Activated CD4-positive, alpha-beta T cell treated with anti-CD3 and anti-CD28 coated beads for 1 hour (primary cell): ENCODE measurements around the gene ANKS1A.
A peak's percentile ranks its signal among the peaks of the same experiment; 100 is the strongest.
"Not testable (repeated sequence)": the region's sequence is repeated elsewhere in the genome, so short reads cannot be mapped to it uniquely, and the experiment has no call there.

Experiments
- DNase-seq: peaks from one replicate; pipeline ENCODE4 v3.0.0-alpha.2; 2020

Gene ANKS1A, protein sequence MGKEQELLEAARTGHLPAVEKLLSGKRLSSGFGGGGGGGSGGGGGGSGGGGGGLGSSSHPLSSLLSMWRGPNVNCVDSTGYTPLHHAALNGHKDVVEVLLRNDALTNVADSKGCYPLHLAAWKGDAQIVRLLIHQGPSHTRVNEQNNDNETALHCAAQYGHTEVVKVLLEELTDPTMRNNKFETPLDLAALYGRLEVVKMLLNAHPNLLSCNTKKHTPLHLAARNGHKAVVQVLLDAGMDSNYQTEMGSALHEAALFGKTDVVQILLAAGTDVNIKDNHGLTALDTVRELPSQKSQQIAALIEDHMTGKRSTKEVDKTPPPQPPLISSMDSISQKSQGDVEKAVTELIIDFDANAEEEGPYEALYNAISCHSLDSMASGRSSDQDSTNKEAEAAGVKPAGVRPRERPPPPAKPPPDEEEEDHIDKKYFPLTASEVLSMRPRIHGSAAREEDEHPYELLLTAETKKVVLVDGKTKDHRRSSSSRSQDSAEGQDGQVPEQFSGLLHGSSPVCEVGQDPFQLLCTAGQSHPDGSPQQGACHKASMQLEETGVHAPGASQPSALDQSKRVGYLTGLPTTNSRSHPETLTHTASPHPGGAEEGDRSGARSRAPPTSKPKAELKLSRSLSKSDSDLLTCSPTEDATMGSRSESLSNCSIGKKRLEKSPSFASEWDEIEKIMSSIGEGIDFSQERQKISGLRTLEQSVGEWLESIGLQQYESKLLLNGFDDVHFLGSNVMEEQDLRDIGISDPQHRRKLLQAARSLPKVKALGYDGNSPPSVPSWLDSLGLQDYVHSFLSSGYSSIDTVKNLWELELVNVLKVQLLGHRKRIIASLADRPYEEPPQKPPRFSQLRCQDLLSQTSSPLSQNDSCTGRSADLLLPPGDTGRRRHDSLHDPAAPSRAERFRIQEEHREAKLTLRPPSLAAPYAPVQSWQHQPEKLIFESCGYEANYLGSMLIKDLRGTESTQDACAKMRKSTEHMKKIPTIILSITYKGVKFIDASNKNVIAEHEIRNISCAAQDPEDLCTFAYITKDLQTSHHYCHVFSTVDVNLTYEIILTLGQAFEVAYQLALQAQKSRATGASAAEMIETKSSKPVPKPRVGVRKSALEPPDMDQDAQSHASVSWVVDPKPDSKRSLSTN

GRCh38 chr6:34888874-34889555, at the start of gene ANKS1A:
TSS of gene ANKS1A (plus strand) at chr6:34889255. CDS start at chr6:34889403, 148 bp downstream.
- peak; percentile 89 for DNase-seq

DNA sequence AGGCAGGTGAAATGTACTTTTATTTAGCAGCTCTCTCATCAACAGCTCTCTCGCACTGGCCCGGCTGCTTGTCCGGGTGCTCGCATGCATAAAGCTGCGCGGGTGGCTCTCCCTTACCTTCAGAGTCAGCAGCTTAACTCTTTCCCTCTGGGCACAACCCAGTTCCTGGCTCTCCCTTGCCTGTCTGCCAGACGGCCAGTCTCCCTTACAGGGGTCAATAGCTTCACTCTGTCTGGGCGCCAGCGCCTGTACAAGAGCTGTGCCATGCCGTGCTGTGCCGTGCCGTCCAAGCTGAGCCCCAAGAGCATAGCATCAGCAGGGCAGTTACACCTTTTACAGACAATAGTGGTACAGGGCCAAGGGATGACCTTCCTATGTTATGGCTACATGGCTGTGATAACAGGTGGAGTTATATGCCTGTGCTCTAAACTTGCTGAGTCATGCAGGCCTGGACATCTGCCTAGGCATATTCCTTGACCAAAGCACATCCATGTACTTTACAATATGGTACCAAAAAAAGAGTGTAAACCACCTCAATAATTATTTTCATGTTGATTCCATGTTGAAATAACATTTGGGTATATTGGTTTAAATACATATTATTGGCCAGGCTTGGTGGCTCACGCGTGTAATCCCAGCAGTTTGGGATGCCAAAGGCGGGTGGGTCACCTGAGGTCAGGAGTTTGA, 49.2 kb upstream of the ANKS1A start:
- DNase-seq, result no peak

- DNase-seq, result not testable (repeated sequence)
Measured at GRCh38 chr6:34849066-34849465, 40.0 kb upstream of the ANKS1A start.

GRCh38 chr6:34851361-34851760, 37.7 kb upstream of the ANKS1A start:
- DNase-seq, result no peak

GRCh38 chr6:34852406-34853085, 36.5 kb upstream of the ANKS1A start:
- DNase-seq, result no peak

GRCh38 chr6:34855463-34855862, 33.6 kb upstream of the ANKS1A start:
- no peak for DNase-seq

DNA sequence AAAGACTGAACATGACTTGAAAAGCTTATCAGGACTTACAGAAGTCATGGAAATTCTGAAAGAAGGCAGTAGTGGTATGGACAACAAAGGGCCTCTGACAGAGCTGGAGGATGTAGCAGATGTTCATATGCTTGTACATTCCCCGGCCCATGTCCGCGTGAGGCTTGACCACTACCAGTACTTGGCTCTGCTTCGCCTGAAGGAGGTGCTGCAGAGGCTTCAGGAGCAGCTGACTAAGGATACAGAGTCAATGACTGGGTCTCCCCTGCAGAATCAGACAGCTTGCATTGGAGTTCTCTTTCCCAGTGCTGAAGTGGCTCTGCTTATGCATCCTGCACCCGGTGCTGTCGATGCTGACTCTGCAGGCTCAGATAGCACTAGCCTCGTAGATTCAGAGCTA, 30.4 kb upstream of the ANKS1A start:
- no peak for DNase-seq

GRCh38 chr6:34859951-34860350, 29.1 kb upstream of the ANKS1A start:
- DNase-seq, result no peak

GRCh38 chr6:34860776-34861175, 28.3 kb upstream of the ANKS1A start:
- no peak for DNase-seq

DNA sequence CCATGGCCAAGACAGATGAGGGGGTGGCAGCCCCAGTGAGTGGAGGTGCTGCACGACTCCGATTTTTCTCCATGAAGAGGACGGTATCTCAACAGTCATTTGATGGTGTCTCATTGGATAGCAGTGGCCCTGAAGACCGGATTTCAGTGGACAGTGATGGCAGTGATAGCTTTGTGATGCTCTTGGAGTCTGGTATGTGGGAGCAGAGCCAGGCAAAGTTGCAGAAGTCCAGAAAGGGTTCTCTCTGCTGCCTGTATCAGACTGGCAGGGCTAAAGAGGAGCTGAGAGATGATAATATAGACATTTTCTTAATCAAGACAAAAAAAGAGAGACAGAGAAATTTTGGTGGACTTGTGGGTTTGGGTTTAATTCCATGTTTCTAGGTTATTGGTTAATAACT, 25.0 kb upstream of the ANKS1A start:
- no peak for DNase-seq

DNA sequence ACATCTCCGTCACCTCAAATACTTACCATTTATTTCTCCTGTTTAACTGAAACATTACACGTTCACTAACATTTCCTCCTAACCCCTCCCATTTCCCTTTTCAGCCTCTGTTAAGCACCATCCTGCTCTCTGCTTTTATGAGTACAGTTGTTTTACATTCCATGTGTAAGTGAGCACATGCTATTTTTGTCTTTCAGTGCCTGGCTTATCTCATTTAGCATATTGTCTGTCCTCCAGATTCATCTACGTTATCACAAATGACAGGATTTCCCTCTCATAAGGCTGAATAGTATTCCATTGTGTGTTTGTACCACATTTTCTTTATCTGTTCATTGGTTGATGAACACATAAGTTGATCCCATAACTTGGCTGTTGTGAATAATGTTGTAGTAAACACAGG, 23.9 kb upstream of the ANKS1A start:
- DNase-seq, result no peak

GRCh38 chr6:34866509-34866908, 22.5 kb upstream of the ANKS1A start:
- no peak for DNase-seq

DNA sequence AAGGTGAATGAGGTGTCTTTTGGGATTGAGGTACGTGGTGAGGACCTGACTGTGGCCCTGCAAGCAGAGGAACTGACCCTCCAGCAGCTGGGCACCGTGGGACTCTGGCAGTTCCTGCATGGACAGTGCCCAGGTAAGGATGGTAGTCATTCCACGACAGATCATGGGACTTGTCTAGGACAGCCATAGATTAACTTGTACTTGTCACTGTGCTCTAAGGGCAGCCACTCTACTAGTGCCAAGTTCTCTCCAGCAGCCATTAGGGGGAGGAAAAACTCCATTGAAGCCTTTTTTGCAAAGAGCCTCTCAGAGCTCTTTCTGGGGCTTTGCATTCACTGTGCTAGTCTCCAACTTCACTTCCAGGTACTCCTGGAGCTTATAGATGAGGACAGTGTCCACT, 21.6 kb upstream of the ANKS1A start:
- DNase-seq, result no peak

GRCh38 chr6:34871853-34872252, 17.2 kb upstream of the ANKS1A start:
- no peak for DNase-seq

DNA sequence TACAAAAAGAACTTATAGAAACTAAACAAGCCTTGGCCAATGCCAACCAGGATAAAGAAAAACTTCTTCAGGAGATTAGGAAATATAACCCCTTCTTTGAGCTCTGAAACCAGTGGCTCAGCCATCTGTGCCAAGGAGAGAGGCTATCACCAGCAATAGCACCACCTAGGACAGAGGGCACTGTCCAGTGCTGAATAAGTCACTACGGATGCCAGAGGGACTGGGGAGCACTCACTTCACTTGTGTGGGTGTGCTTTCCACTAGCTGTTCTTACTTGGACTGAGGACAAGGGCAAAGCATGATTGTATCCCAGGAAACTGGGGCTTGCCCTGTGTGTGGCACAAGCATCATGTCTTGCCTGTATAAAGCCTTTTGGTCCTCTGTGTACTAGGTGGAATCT, 16.7 kb upstream of the ANKS1A start:
- DNase-seq, result no peak

GRCh38 chr6:34875292-34876213, 13.5 kb upstream of the ANKS1A start:
- no peak for DNase-seq

GRCh38 chr6:34876472-34876871, 12.6 kb upstream of the ANKS1A start:
- DNase-seq, result no peak

- no peak for DNase-seq
Measured at GRCh38 chr6:34877259-34877658, 11.8 kb upstream of the ANKS1A start.

GRCh38 chr6:34877869-34878485, 11.1 kb upstream of the ANKS1A start:
- no peak for DNase-seq

- DNase-seq, result not testable (repeated sequence)
Measured at GRCh38 chr6:34884073-34884472, 5.0 kb upstream of the ANKS1A start.
